ENCODE results near the gene ITPRID1.

DNA sequence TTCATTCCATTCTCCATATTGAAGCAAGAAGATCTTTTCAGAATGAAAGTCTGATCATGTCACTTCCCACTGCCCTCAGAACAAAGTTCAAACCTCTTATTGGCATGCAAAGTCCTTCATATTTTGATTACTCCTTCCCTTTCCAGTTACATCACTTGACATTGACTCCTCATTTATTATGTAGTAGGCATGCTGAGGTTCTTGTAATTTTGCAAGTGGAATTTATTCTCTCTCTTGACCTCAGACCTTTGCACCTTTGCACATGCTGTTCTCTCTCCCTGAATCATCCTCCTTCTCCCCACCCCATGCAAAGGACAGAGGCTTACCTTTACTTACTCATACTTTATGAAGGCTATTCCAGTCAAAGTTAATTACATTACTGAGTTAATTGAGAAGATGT is 13.0 kb downstream of the ITPRID1 start:
- TF ChIP-seq, protein P1, sequence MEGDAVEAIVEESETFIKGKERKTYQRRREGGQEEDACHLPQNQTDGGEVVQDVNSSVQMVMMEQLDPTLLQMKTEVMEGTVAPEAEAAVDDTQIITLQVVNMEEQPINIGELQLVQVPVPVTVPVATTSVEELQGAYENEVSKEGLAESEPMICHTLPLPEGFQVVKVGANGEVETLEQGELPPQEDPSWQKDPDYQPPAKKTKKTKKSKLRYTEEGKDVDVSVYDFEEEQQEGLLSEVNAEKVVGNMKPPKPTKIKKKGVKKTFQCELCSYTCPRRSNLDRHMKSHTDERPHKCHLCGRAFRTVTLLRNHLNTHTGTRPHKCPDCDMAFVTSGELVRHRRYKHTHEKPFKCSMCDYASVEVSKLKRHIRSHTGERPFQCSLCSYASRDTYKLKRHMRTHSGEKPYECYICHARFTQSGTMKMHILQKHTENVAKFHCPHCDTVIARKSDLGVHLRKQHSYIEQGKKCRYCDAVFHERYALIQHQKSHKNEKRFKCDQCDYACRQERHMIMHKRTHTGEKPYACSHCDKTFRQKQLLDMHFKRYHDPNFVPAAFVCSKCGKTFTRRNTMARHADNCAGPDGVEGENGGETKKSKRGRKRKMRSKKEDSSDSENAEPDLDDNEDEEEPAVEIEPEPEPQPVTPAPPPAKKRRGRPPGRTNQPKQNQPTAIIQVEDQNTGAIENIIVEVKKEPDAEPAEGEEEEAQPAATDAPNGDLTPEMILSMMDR (IDR thresholded peaks at IDR 0.05), result no peak
- no peak for TF ChIP-seq POLR2A (IDR thresholded peaks at IDR 0.05)

Data from esophagus squamous epithelium (tissue), 4 donors.